HFFc6 (cell line): Measurements from ENCODE around the gene ADAM22. TPM values are rescaled to one million over a fixed set of nuclear protein-coding genes. Genes with fewer than 3 reads are reported as not detected.

ENCODE experiments used
- DNase-seq: peaks from one replicate; pipeline ENCODE4 v3.0.0-alpha.2; 2018
- H3K27ac Mint-ChIP-seq: 2 replicates; pipeline ENCODE4 v1.8.0; 2020; ENCODE audit warnings: mild to moderate bottlenecking, mixed read lengths
- H3K27me3 Mint-ChIP-seq: 2 replicates; pipeline ENCODE4 v1.8.0; 2021; ENCODE audit warnings: mild to moderate bottlenecking, moderate library complexity, mixed read lengths; ENCODE audit not compliant: insufficient read depth
- H3K36me3 Mint-ChIP-seq: 2 replicates; pipeline ENCODE4 v1.8.0; 2021; ENCODE audit warnings: low read depth, mixed read lengths
- H3K4me1 Mint-ChIP-seq: 2 replicates; pipeline ENCODE4 v1.8.0; 2020; ENCODE audit warnings: low read depth, mixed read lengths
- H3K4me3 Mint-ChIP-seq: 2 replicates; pipeline ENCODE4 v1.8.0; 2020; ENCODE audit warnings: mild to moderate bottlenecking, moderate library complexity, mixed read lengths
- H3K9me3 Mint-ChIP-seq: 2 replicates; pipeline ENCODE4 v1.8.0; 2020; ENCODE audit warnings: mild to moderate bottlenecking, mixed read lengths
- total RNA-seq, 6 experiments: library from RNA; stranded (reverse); fragmentation: NEBNext Ultra II Directional; extraction: Animal tissue kit (Norgen Biotek cat#: 25700); gene quantifications; 2 replicates in 1 of 6; 3 replicates in 5 of 6; pipeline ENCODE4 v1.2.3, GENCODE V29; 2021
- TF ChIP-seq, protein P1 (sequence below): fragments of 200-600 bp; sonication (generic); IDR thresholded peaks from 2 replicates; pipeline ENCODE4 v1.5.0; 2021; ENCODE audit warnings: antibody characterized with exemption, mild to moderate bottlenecking

Gene ADAM22
- total RNA-seq, 6 experiments from 2014 or later: 0.05 to 0.24 (median 0.12) TPM; not detected in 1

DNA sequence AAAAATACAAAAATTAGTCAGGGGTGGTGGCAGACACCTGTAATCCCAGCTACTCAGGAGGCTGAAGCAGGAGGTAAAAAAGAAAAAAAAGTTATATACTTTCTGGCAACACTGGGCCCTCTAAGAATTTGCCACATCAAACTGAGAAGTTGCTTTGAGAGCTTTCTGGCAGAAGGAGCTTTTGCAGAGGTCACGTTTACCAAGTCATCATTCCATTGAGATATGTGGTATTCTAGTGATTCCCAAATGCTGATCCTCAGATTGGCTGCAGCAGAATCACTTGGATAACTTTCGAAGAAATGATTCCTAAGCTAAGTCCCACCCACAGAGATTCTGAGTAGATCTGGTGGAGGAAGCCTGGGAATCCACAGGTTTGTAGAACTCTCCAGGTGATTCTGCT is 80.5 kb downstream of the ADAM22 start:
- TF ChIP-seq, protein P1, sequence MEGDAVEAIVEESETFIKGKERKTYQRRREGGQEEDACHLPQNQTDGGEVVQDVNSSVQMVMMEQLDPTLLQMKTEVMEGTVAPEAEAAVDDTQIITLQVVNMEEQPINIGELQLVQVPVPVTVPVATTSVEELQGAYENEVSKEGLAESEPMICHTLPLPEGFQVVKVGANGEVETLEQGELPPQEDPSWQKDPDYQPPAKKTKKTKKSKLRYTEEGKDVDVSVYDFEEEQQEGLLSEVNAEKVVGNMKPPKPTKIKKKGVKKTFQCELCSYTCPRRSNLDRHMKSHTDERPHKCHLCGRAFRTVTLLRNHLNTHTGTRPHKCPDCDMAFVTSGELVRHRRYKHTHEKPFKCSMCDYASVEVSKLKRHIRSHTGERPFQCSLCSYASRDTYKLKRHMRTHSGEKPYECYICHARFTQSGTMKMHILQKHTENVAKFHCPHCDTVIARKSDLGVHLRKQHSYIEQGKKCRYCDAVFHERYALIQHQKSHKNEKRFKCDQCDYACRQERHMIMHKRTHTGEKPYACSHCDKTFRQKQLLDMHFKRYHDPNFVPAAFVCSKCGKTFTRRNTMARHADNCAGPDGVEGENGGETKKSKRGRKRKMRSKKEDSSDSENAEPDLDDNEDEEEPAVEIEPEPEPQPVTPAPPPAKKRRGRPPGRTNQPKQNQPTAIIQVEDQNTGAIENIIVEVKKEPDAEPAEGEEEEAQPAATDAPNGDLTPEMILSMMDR: no peak
- Mint-ChIP-seq H3K9me3 (peaks cover 7% of the 10 kb centered on the region), H3K36me3 (no peaks in the 10 kb centered on the region), H3K4me3 (no peak overlapping the region), H3K4me1 (no peaks in the 10 kb centered on the region), H3K27ac (no peak overlapping the region), H3K27me3 (no peaks in the 10 kb centered on the region)
- DNase-seq: no peak

DNA sequence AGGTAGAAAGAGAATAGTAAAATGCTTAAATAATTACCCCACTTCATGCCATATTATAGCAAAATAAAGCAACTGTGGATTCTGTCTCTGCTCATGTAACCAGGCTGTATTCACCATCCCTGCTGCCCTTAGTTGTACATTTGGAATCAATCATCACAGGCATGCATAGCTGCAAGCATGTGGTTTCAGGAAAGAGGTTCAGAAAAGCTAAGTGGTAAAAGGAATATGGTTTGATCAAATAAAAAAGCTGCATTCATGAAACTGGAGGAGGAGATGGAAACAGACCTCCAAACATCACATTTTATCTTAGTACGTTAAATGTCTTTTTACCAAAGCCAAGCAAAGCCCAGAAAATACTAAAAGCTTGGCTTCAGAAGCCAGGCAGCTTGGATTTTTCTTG is 81.3 kb downstream of the ADAM22 start:
- no peak overlapping the region for H3K4me3 Mint-ChIP-seq
- H3K4me1 Mint-ChIP-seq: no peaks in the 10 kb centered on the region
- no peak overlapping the region for H3K27ac Mint-ChIP-seq
- no peak for DNase-seq
- TF ChIP-seq, protein P1: no peak
- H3K36me3 Mint-ChIP-seq: no peaks in the 10 kb centered on the region
- H3K9me3 Mint-ChIP-seq: peaks cover 7% of the 10 kb centered on the region
- no peaks in the 10 kb centered on the region for H3K27me3 Mint-ChIP-seq

DNA sequence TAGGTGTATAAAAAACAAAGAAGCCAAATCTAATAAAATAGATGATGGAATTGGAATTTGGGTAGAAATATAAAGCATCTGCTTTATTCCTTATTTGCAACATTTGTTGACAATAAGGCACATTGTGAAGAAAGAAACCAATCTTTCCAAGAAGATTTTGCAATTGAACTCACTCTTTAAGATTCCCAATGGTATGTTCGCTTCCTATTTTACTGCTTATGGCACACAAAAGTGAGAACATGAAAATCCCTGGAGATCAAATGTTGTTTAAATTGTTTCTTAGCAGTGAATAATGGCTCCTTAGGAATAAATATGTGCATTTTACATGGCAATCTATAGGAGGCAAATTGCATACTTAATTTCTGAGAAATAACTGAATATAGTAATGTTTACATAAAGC is 84.5 kb downstream of the ADAM22 start:
- Mint-ChIP-seq H3K27ac (no peak overlapping the region), H3K9me3 (peaks cover 4% of the 10 kb centered on the region), H3K27me3 (no peaks in the 10 kb centered on the region), H3K4me1 (no peaks in the 10 kb centered on the region), H3K4me3 (no peak overlapping the region), H3K36me3 (no peaks in the 10 kb centered on the region)
- TF ChIP-seq, protein P1: no peak
- DNase-seq: no peak

- Mint-ChIP-seq H3K27ac (no peak overlapping the region), H3K4me1 (no peaks in the 10 kb centered on the region), H3K9me3 (peaks cover 4% of the 10 kb centered on the region), H3K27me3 (no peaks in the 10 kb centered on the region), H3K4me3 (no peak overlapping the region), H3K36me3 (0 out of 2 replicates have a peak, but pooled peaks cover 5% of the 10 kb centered on the region)
- DNase-seq: no peak
- TF ChIP-seq, protein P1: no peak
Measured at GRCh38 chr7:88020953-88021665, 87.1 kb downstream of the ADAM22 start.

GRCh38 chr7:88027724-88028123 is 93.7 kb downstream of the ADAM22 start:
- no peak overlapping the region for H3K4me3 Mint-ChIP-seq
- no peaks in the 10 kb centered on the region for H3K4me1 Mint-ChIP-seq
- H3K36me3 Mint-ChIP-seq: peaks cover 11% of the 10 kb centered on the region; the same call in 1 of the 2 replicates
- DNase-seq: no peak
- H3K27me3 Mint-ChIP-seq: no peaks in the 10 kb centered on the region
- no peak overlapping the region for H3K27ac Mint-ChIP-seq
- H3K9me3 Mint-ChIP-seq: peaks cover 43% of the 10 kb centered on the region
- TF ChIP-seq, protein P1: no peak
